HG03139 (cell line): ENCODE measurements around the gene RBBP4.
"Not testable (repeated sequence)": the region's sequence is repeated elsewhere in the genome, so short reads cannot be mapped to it uniquely, and the experiment has no call there.

Experiments used
- ATAC-seq: cut with Tn5 transposase; IDR thresholded peaks from one replicate; pipeline ENCODE4 v1.9.1; 2021; ENCODE audit not compliant: unreplicated experiment

The RBBP4 gene

DNA sequence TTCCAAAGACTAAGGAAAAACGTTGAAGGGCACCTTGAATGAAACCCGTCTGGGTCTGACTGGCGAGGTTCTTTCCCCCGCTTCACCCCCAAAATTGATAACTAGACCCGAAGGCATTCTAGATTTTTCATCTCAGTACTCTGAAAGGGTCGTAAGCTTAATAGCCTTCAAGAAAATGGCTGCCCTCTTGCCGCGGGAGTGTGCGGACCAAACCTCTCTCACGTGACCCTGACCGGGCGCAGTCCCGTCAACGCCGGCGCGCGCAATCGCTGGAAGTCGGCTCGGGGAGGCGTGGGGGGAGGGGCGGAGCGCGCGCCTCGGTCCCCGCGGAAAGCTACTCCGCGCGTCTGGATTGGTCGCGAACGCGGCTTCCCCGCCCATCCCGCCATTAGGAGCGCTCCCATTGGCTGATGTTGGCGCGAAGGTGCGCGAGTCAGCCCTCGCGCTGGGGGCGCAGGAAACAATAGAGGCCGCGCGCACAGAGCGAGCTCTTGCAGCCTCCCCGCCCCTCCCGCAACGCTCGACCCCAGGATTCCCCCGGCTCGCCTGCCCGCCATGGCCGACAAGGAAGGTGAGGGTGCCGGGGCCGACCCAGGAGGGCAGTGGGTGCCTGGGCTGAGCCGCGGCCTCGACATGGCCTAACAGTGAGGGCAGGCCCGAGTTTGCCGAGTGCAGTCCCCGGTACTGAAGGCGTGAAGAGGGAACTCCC is at the start of gene RBBP4:
Gene RBBP4, plus strand, starts transcription at position 457 of the 709 bp plus-strand sequence. Its CDS starts 99 bp downstream, at position 556.
- peak; percentile 70 for ATAC-seq

DNA sequence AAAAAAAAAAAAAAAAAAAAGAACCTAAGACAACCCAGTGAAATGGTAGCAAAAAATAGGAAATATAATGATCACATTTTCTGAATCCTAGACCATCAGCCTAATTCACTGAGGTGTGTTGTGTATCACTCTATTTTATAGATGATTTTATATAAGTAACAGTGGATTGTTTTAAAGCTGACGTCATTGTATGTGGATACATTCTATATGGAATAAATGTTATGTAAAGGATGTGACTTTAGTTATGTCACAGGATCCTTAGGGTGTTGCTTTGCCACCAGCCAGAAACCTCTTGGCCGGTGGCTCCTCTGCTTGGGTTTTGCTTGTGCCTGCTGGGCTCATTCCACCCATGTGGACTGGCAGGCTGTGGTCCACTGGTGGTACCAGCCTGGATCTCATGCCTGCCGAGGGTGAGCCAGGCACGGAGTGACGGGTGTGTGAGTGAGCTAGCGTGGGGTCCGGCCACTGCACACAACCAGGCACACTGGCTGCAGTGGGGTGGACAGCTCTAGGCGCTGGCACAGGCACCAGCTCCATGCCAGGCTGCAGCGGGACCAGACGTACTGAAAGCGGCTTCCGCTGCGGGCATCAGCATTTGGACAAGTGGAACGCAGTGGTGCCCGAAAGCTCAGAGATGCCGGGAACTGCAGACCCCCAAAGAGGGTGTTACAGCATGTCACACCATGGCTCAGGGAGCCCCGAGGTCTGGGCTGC is 45.1 kb upstream of the RBBP4 start:
- no peak for ATAC-seq

DNA sequence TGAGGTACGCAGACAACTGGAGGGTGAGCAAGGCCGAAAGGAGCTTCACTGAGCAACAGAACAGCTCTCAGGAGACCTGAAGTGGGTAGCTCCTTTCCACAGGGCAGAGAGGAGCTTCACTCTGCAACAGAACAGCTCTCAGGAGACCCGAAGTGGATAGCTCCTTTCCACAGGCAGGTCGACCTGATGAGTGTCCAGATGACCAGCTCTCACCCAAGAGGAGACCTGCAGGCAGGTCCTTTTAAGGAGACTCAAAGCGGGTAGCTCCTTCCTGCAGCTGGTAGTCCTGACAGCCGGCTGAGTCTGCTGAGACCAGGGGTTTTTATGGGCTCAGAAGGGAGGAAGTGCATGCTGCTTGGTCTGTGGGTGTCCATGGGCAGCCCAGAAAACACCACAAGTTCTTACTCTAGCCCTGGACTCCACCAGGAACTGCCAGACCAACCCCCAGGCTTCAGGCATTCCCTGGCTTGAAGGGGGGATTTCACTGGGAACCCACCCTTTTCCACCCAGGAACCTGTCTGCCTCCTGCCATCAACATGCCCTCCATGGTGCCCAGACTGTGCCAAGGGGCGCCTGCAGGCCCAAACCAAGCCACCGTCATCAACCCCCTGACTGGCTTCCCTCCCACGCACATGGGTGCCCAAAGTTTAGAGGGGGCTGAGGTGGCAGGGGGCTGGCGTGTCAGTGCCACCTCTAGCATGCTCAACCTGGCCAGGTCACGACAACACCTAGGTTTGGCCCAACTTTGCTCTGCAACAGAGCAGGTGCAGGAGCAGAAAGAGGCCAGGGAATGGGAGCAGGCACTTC is 44.2 kb upstream of the RBBP4 start:
- no peak for ATAC-seq

DNA sequence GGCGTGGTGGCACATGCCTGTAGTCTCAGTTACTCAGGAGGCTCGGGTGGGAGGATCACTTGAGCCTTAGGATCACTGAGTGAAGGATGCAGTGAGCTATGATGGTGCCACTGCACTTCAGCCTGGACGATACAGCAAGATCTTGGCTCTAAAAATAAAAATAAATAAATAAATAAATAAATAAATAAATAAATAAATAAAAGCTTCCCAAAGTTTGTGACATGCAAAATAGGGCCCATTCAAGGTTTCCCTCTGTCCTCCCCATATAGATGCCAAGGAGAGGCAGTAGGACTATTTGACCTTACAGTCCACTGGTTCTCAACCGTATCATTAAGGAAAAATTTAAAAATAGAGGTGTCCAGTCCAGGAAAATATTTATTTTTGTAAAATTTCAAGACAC is 41.8 kb upstream of the RBBP4 start:
- no peak for ATAC-seq

DNA sequence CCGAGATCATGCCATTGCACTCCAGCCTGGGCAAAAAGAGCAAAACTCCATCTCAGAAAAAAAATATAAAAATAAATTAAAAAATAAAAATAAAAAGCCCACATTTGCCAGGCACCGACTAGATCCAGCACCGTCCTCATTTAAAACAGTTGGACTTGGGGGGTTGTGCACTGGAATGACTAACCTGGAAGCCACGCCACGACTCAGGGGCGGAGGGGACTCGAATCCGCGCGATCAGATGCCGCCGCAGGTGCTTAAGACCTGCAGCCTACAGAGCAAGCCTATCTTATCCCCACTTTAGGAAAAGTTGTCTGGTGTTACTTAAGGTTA is 39.2 kb upstream of the RBBP4 start:
- no peak for ATAC-seq

DNA sequence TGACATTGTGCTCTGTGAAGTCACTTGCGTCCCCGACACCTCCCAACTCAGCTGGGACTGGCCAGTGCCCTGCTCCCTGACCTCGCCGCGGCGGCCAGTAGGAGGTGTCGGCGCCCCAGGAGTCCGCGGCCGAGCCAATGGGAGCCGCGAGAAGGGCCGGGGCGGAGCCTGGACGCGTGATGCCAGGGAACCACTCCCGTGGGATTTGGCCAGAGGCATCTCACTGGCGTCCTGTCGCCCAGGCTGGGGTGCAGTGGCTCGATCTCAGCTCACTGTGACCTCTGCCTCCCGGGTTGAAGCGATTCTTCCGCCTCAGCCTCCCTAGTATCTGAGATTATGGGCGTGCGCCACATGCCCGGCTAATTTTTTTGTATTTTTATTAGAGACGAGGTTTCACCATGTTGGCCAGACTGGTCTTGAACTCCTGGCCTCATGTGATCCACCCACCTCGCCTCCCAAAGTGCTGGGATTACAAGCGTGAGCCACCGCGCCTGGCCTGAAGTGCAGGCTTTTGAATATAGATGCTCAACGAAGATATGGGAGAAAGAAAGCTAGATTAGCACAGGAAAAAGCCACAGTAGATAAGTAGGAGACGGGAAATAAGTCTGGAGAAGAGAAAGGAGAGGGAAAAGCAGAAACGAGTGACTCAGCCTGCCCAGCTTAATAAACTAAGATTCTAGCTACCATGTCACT is 38.7 kb upstream of the RBBP4 start:
- peak; percentile 79 for ATAC-seq

DNA sequence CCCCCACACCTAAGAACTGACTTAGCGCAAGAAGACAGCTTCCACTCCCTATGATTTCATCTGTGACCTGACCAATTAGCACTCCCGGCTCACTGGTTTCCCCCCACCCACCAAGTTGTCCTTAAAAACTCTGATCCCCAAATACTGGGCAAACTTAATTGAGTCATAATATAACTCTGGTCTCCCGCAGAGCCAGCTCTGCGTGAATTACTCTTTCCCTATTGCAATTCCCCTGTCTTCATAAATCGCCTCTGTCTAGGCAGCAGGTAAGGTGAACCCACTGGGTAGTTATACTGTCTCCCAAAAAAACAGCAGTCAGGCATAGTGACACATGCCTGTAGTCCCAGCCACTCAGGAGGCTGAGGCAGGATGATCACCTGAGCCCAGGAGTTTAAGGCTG is 37.5 kb upstream of the RBBP4 start:
- ATAC-seq: no peak

DNA sequence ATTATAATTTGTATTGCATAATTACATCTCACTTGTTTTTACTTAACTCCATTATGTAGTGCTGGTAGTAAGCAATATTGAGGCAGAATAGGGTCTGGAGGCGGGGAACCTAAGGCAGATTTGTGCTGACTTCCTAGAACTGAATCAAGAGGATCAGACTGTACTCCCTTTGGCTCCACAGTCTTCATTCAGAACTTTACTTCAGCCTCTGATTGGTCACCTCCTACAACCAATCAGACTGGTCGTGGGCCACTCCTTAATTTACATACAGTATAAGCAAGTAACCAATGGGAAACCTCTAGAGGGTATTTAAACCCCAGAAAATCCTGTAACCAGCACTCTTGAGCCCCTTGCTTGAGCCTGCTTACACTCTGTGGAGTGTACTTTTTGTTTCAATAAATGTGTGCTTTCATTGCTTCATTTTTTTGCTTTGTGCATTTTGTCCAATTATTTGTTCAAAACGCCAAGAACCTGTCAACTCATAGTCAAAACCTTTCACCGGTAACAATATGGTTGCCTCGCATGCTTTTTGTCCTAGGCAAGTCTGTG is 32.3 kb upstream of the RBBP4 start:
- ATAC-seq: no peak

DNA sequence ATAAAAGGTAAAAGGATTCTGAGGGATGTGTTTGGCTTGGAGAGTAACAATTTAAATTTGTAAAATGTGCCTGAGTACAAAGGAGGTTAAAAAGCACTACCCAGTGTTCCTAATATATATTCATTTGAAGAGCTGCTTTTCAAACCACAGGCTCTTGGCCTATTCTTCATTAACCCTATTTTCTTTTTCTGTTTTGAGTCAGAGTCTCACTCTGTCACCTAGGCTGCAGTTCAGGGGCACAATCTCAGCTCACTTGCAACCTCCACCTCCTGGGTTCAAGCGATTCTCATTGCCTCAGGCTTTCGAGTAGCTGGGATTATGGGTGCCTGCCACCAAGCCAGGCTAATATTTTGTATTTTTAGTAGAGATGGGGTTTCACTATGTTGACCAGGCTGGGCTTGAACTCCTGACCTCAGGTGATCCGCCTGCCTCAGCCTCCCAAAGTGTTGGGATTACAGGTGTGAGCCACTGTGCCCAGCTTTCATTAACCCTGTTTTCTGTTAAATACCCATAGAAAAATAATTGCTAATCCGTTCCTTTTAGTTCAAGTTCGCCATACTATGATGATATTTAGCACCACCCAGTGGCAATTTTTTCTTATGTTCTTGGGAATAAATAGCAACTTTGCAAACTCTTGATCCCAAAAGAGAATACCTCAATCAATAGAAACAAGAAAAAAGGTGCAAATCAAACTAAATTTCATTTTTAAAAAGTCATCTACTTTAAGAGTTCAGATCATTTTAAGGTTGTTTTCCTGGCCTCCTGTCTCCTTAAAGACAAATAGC is 31.1 kb upstream of the RBBP4 start:
- peak; percentile 71 for ATAC-seq

DNA sequence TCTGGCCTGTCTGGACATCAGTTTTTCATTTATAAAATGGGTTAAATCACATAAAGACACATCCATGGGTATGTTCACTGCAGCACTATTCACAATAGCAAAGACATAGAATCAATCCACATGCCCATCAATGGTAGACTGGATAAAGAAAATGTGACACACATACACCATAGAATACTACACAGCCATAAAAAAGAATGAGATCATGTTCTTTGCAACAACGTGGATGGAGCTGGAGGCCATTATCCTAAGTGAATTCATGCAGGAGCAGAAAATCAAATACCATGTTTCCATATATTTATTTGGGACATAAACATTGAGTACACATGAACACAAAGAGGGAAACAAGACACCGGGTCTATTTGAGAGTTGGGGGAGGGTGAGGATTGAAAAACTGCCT is 28.8 kb upstream of the RBBP4 start:
- ATAC-seq: no peak

DNA sequence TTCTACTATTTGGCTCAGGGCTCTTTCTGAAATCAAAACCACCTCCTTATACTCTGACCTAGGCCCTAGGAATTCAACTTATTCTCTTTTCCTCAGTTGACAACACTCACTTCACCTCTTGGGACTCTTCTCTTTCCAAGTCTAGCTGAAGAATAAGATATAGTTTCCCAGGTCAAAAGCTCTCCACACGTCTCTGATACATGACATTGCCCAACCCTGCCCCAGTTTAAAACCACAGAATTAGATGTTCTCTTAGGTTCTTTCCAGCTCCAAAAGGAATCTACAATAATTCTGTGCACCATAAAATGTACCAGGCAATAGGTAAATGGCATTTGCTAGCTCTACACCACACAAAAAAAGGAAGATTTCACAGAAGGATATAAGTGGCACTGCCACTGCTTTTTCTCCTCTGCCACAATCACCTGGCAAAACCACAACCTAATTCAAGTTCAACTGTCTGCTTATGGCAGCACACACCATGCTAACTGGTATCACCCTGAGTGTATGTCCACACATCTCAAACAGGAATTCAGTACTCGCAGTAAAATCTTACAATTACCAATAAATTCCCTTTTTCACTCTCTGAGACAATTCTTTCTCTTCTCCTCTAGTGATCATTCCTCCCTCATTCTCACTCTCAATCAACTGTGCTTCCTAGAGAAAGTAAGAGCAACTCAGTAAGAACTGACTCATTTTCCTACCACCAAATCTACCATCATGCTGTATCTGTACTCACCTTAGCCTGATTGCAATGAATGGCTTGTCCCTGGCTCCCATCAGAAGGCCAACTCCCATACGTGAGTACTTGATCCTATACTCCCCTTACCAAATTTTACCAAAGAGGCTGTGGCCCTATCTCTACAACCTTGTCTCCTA is 28.0 kb upstream of the RBBP4 start:
- ATAC-seq: no peak

DNA sequence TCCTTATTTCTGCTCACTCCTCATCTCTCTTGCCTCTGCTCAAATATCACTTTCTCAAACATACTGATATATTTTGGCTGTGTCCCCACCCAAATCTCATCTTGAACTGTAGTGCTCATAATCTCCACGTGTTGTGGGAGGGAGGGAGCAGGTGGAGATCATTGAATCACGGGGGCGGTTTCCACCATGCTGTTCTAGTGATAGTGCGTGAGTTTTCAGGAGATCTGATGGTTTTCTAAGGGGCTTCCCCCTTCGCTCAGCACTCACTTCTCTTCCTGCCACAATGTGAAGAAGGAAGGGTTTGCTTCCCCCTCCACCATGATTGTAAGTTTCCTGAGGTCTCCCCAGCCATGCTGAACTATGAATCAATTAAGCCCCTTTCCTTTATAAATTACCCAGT is 27.2 kb upstream of the RBBP4 start:
- no peak for ATAC-seq

DNA sequence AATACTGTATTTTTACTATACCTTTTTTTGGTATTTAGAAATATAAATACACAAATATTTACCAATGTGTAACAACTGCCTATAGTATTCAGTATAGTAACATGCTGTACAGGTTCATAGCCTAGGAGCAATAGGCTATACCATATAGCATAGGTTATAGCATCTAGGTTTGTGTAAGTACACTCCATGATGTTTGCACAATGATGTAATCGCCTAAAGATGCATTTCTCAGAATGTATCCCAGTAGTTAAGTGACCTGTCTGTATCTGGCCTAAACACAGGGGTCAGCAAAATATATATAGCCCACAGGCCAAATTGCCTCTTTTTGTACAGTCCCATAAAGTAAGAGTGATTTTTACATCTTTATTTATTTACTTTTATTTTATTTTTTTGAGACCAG is 24.8 kb upstream of the RBBP4 start:
- no peak for ATAC-seq

DNA sequence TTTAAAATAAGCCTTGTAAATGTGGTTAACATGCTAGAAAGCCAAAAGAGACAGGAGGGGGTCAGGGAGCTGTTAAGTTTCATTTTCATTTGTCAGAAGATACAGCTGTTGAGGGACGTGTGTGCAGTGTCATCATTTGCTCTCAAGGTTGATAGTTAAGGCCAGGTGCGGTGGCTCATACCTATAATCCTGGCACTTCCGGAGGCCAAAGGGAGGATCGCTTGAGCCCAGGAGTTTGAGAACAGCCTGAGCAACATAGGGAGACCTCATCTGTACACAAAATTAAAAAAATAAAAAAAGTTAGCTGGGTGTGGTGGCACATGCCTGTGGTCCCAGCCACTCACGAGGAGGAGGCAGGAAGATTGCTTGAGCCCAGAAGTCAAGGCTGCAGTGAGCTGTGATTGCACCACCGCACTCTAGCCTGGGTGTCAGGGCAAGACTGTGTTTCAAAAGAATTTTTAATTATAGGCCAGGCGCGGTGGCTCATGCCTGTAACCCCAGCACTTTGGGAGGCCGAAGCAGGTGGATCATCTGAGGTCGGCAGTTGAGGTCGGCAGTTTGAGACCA is 23.3 kb upstream of the RBBP4 start:
- ATAC-seq: peak; percentile 68

DNA sequence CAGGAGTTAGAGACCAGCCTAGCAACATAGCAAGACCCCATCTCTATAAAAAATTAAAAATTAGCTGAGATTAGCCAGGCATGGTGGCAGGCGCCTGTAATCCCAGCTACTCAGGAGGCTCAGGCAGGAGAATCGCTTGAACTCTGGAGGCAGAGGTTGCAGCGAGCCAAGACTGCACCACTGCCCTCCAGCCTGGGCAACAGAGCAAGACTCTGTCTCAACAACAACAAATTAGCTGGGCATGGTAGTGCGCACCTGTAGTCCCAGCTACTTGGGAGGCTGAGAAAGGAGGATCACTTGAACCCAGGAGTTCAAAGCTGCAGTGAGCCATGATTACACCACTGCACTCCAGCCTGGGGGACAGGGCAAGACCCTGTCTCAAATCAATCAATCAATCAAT is 20.8 kb upstream of the RBBP4 start:
- not testable (repeated sequence) for ATAC-seq

DNA sequence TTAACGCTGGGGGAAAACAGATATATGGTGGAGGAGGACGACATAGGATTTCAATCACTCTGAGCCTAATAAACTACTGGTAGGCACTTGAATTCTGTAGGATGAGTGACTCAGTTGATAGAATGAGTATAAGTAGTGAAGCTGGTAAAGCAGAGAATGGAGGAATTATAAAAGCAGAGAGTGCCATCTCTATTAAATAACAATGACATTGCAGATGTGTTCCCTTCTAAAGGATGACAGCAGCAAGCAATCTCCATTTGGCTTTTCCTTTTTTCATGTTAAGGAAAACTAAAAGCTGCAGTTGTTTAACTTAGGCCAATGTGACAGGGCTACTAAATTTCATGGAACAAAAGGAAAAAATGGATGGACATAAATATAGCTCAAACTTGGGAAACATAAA is 18.2 kb upstream of the RBBP4 start:
- no peak for ATAC-seq

DNA sequence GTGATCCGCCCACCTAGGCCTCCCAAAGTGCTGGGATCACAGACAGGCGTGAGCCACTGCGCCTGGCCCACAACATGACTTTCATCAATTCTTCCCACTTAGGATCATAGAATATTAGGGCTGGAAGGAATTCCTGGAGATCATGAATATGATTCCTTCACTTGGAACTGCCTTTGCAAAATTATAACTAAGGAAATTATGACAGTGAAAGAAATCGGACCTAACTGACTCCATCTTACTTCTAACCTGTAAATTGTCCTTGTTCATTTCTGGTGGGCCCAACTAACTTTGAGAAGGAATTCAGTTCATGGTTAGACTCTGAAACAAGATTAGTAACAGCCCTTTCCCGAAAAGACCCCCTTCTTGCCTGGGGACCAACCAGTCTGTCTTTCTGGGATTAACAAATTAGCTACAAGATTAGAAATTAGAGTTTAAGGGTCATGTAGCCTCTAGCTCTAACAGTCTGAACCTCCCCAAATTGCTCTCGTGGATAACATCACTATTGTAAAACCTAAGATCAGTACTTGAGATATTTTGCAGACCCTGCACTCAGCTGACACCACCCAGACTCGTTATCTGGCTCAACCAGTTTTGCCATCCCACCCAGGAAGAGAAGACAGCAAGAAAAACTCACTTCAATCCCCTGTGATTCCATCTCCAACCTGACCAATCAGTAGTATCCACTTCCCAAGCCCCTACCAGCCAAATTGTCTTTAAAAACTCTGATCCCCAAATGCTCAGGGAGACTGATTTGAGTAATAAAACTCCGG is 15.3 kb upstream of the RBBP4 start:
- no peak for ATAC-seq

DNA sequence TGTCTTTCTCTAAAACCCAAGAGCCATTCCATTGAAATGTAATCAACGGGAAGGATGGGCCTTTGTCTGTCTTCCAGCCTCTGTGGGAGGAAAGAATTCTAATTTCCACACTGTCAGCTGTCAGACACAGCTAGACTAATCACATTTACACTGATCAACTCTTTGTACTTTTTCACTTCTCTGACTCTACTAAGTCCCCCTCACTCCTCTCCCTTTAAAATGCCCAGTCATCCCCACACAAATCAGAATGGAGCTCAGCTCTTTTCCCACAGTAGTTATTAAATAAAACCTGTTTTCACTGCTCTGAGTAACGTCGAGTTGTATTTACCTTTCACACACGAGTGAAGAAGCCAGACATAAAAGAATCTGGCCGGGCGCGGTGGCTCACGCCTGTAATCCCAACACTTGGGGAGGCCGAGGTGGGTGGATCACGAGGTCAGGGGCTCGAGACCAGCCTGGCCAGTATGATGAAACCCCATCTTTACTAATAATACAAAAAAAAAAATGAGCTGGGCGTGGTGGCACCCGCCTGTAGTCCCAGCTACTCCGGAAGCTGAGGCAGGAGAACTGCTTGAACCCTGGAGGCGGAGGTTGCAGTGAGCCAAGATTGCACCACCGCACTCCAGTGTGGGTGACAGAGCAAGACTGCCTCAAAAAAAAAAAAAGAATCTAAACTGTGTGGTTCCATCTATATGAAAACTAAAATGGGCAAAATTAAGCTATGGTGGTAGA is 13.9 kb upstream of the RBBP4 start:
- ATAC-seq: no peak
